Astrocyte of the spinal cord (primary cell): ENCODE results near the gene TOP2A.

Source experiments
- DNase-seq: peaks from one replicate; pipeline ENCODE4 v3.0.0; 2011; ENCODE audit warnings: low read depth, low spot score
- H3K4me3 ChIP-seq: 2 replicates; pipeline ENCODE4 v1.5.1; 2011; ENCODE audit warnings: low read depth, mild to moderate bottlenecking, low read length, moderate library complexity
- in situ Hi-C: cut with HindIII; loops from 2 replicates; pipeline ENCODE4 v1.10.0; 2017; ENCODE audit warnings: low sequenced_read_pairs
- TF ChIP-seq, protein P1 (sequence below): IDR thresholded peaks from 2 replicates; pipeline ENCODE4 v1.5.1; 2012; ENCODE audit warnings: low read depth, mild to moderate bottlenecking, low read length, inconsistent platforms

The TOP2A gene

DNA sequence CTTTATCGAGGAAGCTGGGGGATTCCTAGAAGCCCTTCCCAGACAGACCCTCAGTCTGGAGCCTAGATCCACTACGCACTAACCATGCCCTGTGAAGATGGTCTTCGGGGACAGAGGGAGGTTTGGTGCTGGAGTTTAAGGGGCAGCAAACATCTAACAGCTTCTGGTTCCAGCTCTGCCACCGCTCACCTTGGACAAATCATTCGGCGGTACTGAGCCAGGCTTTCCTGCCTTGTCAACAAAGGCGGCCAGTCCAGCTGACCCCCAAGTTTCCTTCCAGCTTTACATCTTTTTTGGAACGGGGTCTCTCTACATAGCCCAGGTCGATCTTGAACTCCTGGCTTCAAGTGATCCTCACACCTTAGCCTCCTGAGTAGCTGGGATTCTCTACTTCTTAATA, 52.8 kb downstream of the TOP2A start:
- DNase-seq, result no peak
- in situ Hi-C loops, result loop anchor here (10.0 kb wide), 1 partner anchor 60 kb away; the partner anchor contains the start of gene RARA
- TF ChIP-seq, protein P1, sequence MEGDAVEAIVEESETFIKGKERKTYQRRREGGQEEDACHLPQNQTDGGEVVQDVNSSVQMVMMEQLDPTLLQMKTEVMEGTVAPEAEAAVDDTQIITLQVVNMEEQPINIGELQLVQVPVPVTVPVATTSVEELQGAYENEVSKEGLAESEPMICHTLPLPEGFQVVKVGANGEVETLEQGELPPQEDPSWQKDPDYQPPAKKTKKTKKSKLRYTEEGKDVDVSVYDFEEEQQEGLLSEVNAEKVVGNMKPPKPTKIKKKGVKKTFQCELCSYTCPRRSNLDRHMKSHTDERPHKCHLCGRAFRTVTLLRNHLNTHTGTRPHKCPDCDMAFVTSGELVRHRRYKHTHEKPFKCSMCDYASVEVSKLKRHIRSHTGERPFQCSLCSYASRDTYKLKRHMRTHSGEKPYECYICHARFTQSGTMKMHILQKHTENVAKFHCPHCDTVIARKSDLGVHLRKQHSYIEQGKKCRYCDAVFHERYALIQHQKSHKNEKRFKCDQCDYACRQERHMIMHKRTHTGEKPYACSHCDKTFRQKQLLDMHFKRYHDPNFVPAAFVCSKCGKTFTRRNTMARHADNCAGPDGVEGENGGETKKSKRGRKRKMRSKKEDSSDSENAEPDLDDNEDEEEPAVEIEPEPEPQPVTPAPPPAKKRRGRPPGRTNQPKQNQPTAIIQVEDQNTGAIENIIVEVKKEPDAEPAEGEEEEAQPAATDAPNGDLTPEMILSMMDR, result no peak
- H3K4me3 ChIP-seq, result no peak overlapping the region

GRCh38 chr17:40364121-40364861, 53.4 kb downstream of the TOP2A start, which contains the start of gene GJD3:
Gene GJD3, minus strand, starts transcription at chr17:40364737. Its CDS starts 922 bp downstream, at chr17:40363815.
- TF ChIP-seq, protein P1, result no peak
- no peak for DNase-seq
- H3K4me3 ChIP-seq, result peak within 1 kb of the TSS; percentile 48
- in situ Hi-C loops, result loop anchor here (10.0 kb wide), 1 partner anchor 59 kb away; the partner anchor contains the start of gene RARA

GRCh38 chr17:40363111-40363827, 54.4 kb downstream of the TOP2A start:
- TF ChIP-seq, protein P1, result no peak
- in situ Hi-C loops, result loop anchor here (10.0 kb wide), 1 partner anchor 58 kb away; the partner anchor contains the start of gene RARA

DNA sequence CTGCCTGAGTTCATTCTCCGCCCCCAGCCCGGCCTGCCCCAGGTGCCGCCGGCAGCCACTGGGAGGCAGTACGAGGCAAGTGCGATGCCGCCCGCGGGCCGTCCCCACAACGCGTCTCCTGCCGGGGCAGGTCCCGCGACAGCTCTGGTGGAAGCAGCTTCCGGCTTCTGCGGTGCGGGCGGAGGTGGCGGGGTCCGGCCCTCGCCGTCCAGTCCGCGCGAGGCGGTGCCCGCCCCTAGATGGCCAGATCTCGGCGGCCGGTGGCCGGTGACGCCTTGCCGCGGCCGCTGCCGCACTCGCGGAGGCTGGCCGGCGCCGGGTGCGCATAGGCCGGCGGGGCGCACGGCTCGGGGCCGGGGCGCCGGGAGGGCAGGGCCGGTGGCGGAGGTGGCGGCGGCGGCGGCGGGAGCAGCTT, 55.0 kb downstream of the TOP2A start:
- DNase-seq, result peak; percentile 75
- TF ChIP-seq, protein P1, result peak; percentile 78
- peak overlapping the region; percentile 39 for H3K4me3 ChIP-seq
- in situ Hi-C loops, result loop anchor here (10.0 kb wide), 1 partner anchor 58 kb away; the partner anchor contains the start of gene RARA

More at GRCh38 chr17:40363111-40363827, 54.4 kb downstream of the TOP2A start:
- peak; percentile 37 for DNase-seq
- peak overlapping the region; percentile 48 for H3K4me3 ChIP-seq

DNA sequence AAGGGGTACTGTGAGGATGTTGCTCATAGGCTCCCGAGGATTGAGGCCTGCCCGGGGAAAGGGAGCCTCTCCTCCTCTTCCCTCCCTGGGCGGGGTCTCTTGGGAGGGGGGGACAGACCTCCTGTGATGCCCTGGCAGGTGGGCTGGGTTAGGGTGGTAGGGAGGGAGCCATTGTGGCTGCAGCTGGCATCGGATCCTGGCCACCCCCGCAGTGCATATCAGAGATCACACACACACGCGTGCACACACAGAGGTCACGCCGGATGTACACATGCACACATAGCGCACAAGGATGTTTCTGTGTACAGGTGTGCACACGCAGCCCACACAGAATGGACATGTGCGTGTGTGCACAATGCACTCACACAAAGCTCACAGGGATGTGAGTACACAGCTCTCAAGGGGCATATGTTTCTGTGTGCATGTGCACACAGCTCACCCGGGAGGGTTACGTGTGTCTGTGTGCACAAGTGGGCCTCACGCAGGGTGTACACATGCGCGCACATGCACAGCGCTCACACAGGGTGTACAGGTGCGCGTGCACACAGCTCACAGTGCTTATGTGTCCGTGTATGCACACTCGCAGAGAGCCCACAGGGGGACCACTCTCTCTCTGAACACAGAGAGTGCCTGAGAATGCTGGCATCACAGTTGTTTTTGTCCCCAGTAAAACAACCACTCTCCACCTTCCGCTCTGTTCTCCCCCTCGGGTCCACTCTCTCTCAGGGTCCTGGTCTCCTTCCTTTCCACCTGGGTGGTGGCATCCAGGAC, 55.6 kb downstream of the TOP2A start:
- peak overlapping the region; percentile 21 for H3K4me3 ChIP-seq
- TF ChIP-seq, protein P1, result no peak
- in situ Hi-C loops, result loop anchor here (10.0 kb wide), 1 partner anchor 57 kb away; the partner anchor contains the start of gene RARA
- no peak for DNase-seq
